Chondrocyte (in vitro differentiated cells): ENCODE data around the gene PPP2R5C. TPM values are rescaled to one million over a fixed set of nuclear protein-coding genes. Genes with fewer than 3 reads are reported as not detected.

Experiments
- DNase-seq: peaks from one replicate; pipeline ENCODE4 v3.0.0; 2021; ENCODE audit warnings: mixed read lengths, low spot score
- H3K27ac Mint-ChIP-seq: one replicate; pipeline ENCODE4 v1.8.0; 2021; ENCODE audit warnings: mild to moderate bottlenecking, moderate library complexity, mixed read lengths; ENCODE audit not compliant: unreplicated experiment
- H3K27me3 Mint-ChIP-seq: 2 replicates; pipeline ENCODE4 v1.8.0; 2021; ENCODE audit warnings: low read depth, mixed read lengths
- H3K36me3 Mint-ChIP-seq: 2 replicates; pipeline ENCODE4 v1.8.0; 2021; ENCODE audit warnings: low read depth, mixed read lengths
- H3K4me1 Mint-ChIP-seq: 2 replicates; pipeline ENCODE4 v1.8.0; 2021; ENCODE audit warnings: low read depth, mild to moderate bottlenecking, mixed read lengths
- H3K4me3 Mint-ChIP-seq: one replicate; pipeline ENCODE4 v1.8.0; 2021; ENCODE audit warnings: mild to moderate bottlenecking, moderate library complexity, mixed read lengths; ENCODE audit not compliant: unreplicated experiment
- H3K9me3 Mint-ChIP-seq: 2 replicates; pipeline ENCODE4 v1.8.0; 2021; ENCODE audit warnings: low read depth, mixed read lengths
- total RNA-seq: library from RNA; stranded (reverse); gene quantifications from 3 replicates; pipeline ENCODE4 v1.2.1, GENCODE V29; 2021
- TF ChIP-seq, protein P1 (sequence below): fragments of 200-600 bp; sonication (generic); IDR thresholded peaks from 2 replicates; pipeline ENCODE4 v1.5.0; 2021; ENCODE audit warnings: antibody characterized with exemption, mild to moderate bottlenecking, moderate library complexity

Gene PPP2R5C
- total RNA-seq, 1 donor from 2014 or later: 95.0 TPM

- TF ChIP-seq, protein P1, sequence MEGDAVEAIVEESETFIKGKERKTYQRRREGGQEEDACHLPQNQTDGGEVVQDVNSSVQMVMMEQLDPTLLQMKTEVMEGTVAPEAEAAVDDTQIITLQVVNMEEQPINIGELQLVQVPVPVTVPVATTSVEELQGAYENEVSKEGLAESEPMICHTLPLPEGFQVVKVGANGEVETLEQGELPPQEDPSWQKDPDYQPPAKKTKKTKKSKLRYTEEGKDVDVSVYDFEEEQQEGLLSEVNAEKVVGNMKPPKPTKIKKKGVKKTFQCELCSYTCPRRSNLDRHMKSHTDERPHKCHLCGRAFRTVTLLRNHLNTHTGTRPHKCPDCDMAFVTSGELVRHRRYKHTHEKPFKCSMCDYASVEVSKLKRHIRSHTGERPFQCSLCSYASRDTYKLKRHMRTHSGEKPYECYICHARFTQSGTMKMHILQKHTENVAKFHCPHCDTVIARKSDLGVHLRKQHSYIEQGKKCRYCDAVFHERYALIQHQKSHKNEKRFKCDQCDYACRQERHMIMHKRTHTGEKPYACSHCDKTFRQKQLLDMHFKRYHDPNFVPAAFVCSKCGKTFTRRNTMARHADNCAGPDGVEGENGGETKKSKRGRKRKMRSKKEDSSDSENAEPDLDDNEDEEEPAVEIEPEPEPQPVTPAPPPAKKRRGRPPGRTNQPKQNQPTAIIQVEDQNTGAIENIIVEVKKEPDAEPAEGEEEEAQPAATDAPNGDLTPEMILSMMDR: no peak
- H3K27me3 Mint-ChIP-seq: no peaks in the 10 kb centered on the region
- H3K4me3 Mint-ChIP-seq: no peak overlapping the region
- peaks cover 12% of the 10 kb centered on the region for H3K4me1 Mint-ChIP-seq
- no peaks in the 10 kb centered on the region for H3K9me3 Mint-ChIP-seq
- peaks cover 2% of the 10 kb centered on the region for H3K36me3 Mint-ChIP-seq
- no peak for DNase-seq
- no peak overlapping the region for H3K27ac Mint-ChIP-seq
These were observed 95.0 kb downstream of the PPP2R5C start for GRCh38 chr14:101856536-101856935.

GRCh38 chr14:101857226-101857625 lies 95.7 kb downstream of the PPP2R5C start:
- Mint-ChIP-seq H3K9me3 (no peaks in the 10 kb centered on the region), H3K27ac (no peak overlapping the region), H3K4me3 (no peak overlapping the region), H3K4me1 (peaks cover 8% of the 10 kb centered on the region), H3K36me3 (peaks cover 2% of the 10 kb centered on the region), H3K27me3 (no peaks in the 10 kb centered on the region)
- DNase-seq: no peak
- TF ChIP-seq, protein P1: no peak

- peaks cover 8% of the 10 kb centered on the region for H3K4me1 Mint-ChIP-seq
- H3K27me3 Mint-ChIP-seq: no peaks in the 10 kb centered on the region
- TF ChIP-seq, protein P1: no peak
- no peaks in the 10 kb centered on the region for H3K9me3 Mint-ChIP-seq
- H3K27ac Mint-ChIP-seq: no peak overlapping the region
- no peak for DNase-seq
- H3K4me3 Mint-ChIP-seq: no peak overlapping the region
- H3K36me3 Mint-ChIP-seq: peaks cover 2% of the 10 kb centered on the region
These were observed 97.5 kb downstream of the PPP2R5C start for GRCh38 chr14:101858791-101859537.

DNA sequence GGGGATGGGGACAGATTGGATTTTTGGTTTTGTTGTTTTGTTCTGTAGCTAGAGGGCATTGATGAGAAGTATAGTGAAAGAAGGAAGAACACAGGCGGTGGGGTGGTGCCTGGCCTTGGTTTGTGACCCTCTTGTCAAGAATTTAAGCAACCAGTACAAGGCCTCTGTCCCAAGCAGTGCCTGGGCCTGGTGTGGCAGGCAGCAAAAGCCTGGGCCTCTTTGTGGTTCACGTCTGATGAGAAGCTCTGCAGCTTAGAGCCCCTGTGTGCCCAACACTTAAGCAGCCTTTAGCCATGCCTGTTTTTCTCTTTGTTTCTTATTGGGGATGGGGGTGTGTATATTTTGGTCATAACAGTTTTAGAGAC lies 98.0 kb downstream of the PPP2R5C start:
- Mint-ChIP-seq H3K9me3 (no peaks in the 10 kb centered on the region), H3K27ac (no peak overlapping the region)

DNA sequence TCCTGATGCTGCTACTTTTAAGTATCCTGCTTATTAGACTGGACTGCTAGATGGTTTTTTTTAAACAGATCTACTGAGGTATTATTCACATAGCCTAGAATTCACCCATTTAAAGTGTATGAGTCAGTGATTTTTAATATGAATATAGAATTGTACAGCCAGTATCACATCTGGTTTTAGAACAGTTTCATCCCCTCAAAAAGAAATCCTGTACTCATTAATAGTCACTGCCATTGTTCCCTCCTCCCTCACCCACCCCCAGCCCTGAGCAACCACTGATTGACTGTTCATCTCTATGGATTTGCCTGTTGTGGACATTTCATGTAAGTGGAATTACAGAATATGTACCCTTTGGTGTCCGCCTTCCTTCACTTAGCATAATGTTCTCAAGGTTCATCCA lies 98.4 kb downstream of the PPP2R5C start:
- TF ChIP-seq, protein P1: no peak
- Mint-ChIP-seq H3K4me3 (no peak overlapping the region), H3K36me3 (peaks cover 3% of the 10 kb centered on the region), H3K27me3 (no peaks in the 10 kb centered on the region), H3K9me3 (no peaks in the 10 kb centered on the region), H3K4me1 (peaks cover 4% of the 10 kb centered on the region), H3K27ac (no peak overlapping the region)
- no peak for DNase-seq

More for the DNA sequence above, 98.0 kb downstream of the PPP2R5C start:
- no peak for DNase-seq
- Mint-ChIP-seq H3K4me3 (no peak overlapping the region), H3K4me1 (peaks cover 4% of the 10 kb centered on the region), H3K36me3 (peaks cover 3% of the 10 kb centered on the region), H3K27me3 (no peaks in the 10 kb centered on the region)
- TF ChIP-seq, protein P1: no peak
